ENCODE measurements around the gene ORAI3. TPM values are rescaled to one million over a fixed set of nuclear protein-coding genes. Genes with fewer than 3 reads are reported as not detected.

Gene ORAI3
- polyA plus RNA-seq, 3 donors, result 18.0 to 19.6 (median 19.2) TPM

- no peak for DNase-seq (ENCODE audit: low read depth in 3 of 3, low spot score in 2 of 3)
These were observed 17.3 kb downstream of the ORAI3 start for GRCh38 chr16:30966033-30966619.

- DNase-seq (ENCODE audit: low read depth in 3 of 3, low spot score in 2 of 3), result no peak
These were observed 18.9 kb downstream of the ORAI3 start for GRCh38 chr16:30967795-30968194.

GRCh38 chr16:30969246-30969842, 20.5 kb downstream of the ORAI3 start:
- DNase-seq (ENCODE audit: low read depth in 3 of 3, low spot score in 2 of 3), result no peak

- no peak for DNase-seq (ENCODE audit: low read depth in 3 of 3, low spot score in 2 of 3)
These were observed 22.4 kb downstream of the ORAI3 start for GRCh38 chr16:30971298-30971697.

GRCh38 chr16:30972872-30973271, 24.0 kb downstream of the ORAI3 start:
- DNase-seq (ENCODE audit: low read depth in 3 of 3, low spot score in 2 of 3), result no peak

GRCh38 chr16:30974348-30974747, 25.5 kb downstream of the ORAI3 start:
- DNase-seq (ENCODE audit: low read depth in 3 of 3, low spot score in 2 of 3), result no peak

GRCh38 chr16:30976486-30976885, 27.6 kb downstream of the ORAI3 start:
- DNase-seq (ENCODE audit: low read depth in 3 of 3, low spot score in 2 of 3), result no peak

GRCh38 chr16:30977502-30977901, 28.6 kb downstream of the ORAI3 start:
- DNase-seq (ENCODE audit: low read depth in 3 of 3, low spot score in 2 of 3), result no peak

- DNase-seq (ENCODE audit: low read depth in 3 of 3, low spot score in 2 of 3), result no peak
These were observed 30.5 kb downstream of the ORAI3 start for GRCh38 chr16:30979170-30980022.

GRCh38 chr16:30980023-30980371, 31.1 kb downstream of the ORAI3 start:
- DNase-seq (ENCODE audit: low read depth in 3 of 3, low spot score in 2 of 3), result no peak

- DNase-seq (ENCODE audit: low read depth in 3 of 3, low spot score in 2 of 3), result no peak
These were observed 31.6 kb downstream of the ORAI3 start for GRCh38 chr16:30980434-30980833.

- no peak for DNase-seq (ENCODE audit: low read depth in 3 of 3, low spot score in 2 of 3)
These were observed 32.1 kb downstream of the ORAI3 start for GRCh38 chr16:30980959-30981358.

GRCh38 chr16:30982548-30983288, 33.9 kb downstream of the ORAI3 start:
- no peak for DNase-seq (ENCODE audit: low read depth in 3 of 3, low spot score in 2 of 3)

GRCh38 chr16:30983289-30983889, 34.5 kb downstream of the ORAI3 start:
- DNase-seq (ENCODE audit: low read depth in 3 of 3, low spot score in 2 of 3), result no peak

GRCh38 chr16:30983898-30984610, 35.2 kb downstream of the ORAI3 start:
- DNase-seq (ENCODE audit: low read depth in 3 of 3, low spot score in 2 of 3), result no peak

- peak; percentile 40 to 54 (median 44) for DNase-seq (ENCODE audit: low read depth in 3 of 3, low spot score in 2 of 3)
These were observed 36.0 kb downstream of the ORAI3 start, which contains the start of gene HSD3B7 for GRCh38 chr16:30984669-30985400. TSS of gene HSD3B7 (plus strand) at chr16:30985207. CDS start at chr16:30985659, 452 bp downstream.

- DNase-seq (ENCODE audit: low read depth in 3 of 3, low spot score in 2 of 3), result peak in 1 of 3 donors; percentile 17
These were observed 36.7 kb downstream of the ORAI3 start for GRCh38 chr16:30985401-30986128.

- no peak for DNase-seq (ENCODE audit: low read depth in 3 of 3, low spot score in 2 of 3)
These were observed 37.5 kb downstream of the ORAI3 start for GRCh38 chr16:30986129-30986991.
